HG02642 (cell line): ENCODE data around the gene EFCAB10.
"Not testable (repeated sequence)": the region's sequence is repeated elsewhere in the genome, so short reads cannot be mapped to it uniquely, and the experiment has no call there.

Experiments
- ATAC-seq: cut with Tn5 transposase; IDR thresholded peaks from one replicate; pipeline ENCODE4 v1.9.1; 2021; ENCODE audit warnings: mild to moderate bottlenecking; ENCODE audit not compliant: unreplicated experiment, poor library complexity

EFCAB10 gene

DNA sequence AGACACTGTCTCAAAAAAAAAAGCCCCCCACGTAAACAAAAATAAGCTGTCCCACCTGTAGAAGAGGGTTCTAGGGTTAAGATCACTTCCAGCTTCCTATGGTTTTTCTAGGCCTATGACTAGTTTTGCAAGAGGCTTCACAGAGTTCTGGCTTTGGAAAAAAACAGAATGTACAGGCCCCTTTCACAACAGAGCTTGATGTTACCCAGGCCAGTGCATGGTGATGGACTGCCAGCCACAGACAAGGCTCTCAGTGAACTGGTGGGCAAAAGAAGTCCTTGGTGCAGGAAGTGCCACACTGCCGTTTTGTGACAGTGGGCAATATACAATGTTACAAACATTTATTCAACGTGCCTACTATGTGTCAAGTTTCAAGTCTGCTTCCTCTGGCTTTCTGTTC is 18.3 kb upstream of the EFCAB10 start:
- ATAC-seq, result no peak

GRCh38 chr7:105599080-105599479 is 17.8 kb upstream of the EFCAB10 start:
- ATAC-seq, result not testable (repeated sequence)

GRCh38 chr7:105596866-105597265 is 15.6 kb upstream of the EFCAB10 start:
- ATAC-seq, result no peak

DNA sequence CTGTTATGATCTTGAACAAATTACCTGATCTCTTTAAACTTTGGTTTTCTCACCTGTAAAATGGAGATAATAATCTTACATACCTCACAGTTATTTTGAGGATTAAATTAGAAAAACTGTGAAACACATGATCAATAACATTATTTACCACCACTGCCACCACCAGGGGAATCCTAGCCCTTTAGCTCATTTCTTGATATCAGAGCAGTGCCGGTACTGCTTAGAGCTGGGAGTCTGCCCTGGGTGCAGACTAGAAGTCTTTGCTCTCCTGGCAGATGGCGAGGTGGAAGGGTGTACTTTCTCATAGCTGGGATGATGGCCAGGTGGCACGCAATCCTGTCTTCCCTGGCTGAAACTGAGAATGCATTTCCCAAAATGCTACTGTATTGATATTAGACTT is 12.7 kb upstream of the EFCAB10 start:
- ATAC-seq, result no peak

DNA sequence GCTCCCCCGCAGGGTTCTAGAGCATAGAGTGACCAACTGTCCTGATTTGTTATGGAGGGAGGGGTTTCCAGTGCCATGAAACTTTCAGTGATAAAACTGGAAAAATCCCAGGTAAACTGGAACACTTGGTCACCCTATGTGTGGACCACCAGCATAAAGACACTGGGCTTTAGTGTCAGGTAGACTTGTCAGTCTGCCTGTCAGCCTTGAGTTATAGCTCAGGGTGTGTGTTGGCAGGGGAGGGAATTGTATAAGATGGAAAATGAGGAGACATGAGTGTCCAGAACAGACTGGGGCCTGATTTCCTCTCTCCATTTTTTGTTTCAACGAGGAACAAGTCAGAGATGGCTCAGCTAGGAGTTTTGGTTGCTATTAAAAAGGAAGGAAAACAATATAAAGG is 10.2 kb upstream of the EFCAB10 start:
- ATAC-seq, result no peak

DNA sequence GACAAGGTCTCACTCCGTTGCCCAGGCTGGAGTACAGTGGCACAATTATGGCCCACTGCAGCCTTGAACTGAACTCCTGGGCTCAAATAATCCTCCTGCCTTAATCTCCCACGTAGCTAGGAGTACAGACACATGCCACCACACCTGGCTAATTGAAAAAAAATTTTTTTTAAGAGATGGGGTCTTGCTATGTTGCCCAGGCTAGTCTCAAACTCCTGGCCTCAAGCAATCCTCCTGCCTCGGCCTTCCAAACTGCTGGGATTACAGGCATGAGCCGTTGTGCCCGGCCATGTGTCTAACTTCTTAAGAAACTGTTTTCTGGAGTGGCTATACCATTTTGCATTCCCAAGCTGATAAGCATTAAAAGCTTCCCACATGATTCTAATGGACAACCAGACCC is 9.5 kb upstream of the EFCAB10 start:
- ATAC-seq, result no peak

DNA sequence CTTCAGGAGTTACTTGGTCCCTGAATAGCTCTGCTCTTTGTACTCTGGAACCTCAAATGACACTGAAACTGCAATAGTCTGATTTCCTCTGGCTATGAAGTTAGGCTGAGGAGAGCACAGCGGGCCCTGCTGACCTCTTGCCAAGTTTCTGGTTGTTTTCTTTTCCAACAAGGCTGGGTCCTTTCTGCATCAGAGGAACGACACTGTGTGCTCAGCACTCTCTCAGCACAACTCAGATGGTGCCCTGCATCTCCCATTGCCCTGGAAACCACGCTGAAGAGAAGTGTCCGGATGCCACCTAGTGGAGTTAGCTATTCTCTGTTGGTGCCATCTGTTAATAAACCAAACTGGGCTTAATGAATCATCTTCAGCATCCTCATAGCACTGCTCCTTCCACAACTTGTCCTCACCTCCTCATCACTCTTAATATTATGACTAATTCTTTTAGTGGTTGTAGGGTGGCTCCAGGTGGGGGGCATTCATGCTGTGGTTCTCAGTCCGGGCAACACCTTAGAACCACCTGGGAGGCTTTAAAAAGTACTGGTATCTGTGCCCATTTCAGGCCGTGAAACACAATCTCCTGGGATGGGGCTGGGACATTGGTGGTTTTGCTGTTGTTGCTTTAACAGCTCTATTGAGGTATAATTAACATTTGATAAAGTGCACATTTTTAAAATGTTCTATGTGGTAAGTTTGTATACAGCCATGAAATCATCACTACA is 8.2 kb upstream of the EFCAB10 start:
- ATAC-seq, result peak; percentile 87

DNA sequence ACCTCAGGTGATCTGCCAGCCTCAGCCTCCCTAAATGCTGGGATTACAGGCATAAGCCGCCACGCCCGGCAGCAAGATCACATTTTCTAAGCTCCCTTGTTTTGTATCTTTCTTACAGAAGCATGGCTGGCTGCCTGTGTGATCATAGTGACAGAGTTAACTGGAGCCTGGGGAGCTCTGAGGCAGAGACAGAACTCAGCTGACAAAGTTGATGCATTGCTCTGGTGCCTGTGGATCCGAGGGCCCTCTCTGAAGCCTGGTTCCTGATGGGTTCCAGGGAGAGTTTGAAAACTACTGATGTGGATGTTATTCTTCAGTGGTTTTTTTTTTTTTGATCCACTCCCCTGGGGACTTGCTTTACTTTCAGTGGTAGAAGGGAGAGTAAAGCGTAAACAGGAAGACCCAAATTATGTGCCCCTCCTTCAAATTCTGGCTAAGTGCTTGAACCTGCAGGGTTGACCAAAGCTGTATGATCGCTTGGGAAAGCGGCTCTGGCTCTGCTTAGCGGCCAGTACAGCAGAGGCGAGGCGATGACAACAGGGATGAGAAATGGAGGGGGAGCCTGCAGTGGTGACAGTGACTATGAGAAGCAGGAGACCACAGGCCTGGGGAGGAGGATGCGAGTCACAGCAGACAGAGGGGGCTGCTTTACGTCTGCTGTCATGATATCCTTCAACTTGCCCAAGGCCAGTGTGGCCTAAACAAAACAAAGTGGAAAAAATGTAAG is 6.8 kb upstream of the EFCAB10 start:
- no peak for ATAC-seq

GRCh38 chr7:105585850-105586500 is 4.7 kb upstream of the EFCAB10 start:
- ATAC-seq, result no peak

DNA sequence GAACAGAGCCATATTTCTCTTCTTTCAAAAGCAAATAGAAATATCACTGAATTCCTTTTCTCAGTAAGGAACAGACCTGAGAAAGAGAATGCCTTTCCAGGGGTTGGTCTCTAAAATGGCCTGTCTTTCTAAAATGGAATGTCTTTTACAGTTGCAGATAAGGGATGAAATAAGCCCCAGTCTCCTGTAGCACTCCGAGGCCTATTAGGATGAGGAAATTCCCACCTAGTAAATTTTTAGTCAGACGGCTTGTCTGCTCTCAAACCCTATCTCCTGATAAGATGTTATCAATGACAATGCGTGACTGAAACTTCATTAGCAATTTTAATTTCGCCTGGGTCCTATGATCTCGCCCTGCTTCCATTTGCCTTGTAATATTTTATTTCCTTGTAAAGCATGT is 2.9 kb upstream of the EFCAB10 start:
- no peak for ATAC-seq

DNA sequence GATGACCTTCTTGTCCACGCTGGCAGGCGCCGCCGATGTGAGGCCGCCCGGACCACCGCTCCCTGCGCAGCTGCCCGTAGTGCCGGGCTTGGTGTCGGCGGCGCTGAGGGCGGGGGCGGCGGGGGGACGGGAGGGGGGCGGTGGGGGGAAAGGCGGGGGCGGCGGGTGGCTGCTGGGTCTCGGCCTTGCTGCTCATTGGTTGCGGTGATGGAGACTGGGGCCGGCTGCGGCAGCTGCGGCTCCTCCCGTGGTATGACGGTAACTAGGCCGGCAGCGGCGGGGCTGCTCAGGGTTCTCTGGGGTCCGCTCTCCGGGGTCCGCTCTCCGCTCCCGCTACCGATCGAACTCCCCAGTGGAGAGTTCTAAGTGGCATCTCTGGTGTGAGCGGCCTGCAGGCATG is 1.8 kb upstream of the EFCAB10 start:
- ATAC-seq, result no peak

DNA sequence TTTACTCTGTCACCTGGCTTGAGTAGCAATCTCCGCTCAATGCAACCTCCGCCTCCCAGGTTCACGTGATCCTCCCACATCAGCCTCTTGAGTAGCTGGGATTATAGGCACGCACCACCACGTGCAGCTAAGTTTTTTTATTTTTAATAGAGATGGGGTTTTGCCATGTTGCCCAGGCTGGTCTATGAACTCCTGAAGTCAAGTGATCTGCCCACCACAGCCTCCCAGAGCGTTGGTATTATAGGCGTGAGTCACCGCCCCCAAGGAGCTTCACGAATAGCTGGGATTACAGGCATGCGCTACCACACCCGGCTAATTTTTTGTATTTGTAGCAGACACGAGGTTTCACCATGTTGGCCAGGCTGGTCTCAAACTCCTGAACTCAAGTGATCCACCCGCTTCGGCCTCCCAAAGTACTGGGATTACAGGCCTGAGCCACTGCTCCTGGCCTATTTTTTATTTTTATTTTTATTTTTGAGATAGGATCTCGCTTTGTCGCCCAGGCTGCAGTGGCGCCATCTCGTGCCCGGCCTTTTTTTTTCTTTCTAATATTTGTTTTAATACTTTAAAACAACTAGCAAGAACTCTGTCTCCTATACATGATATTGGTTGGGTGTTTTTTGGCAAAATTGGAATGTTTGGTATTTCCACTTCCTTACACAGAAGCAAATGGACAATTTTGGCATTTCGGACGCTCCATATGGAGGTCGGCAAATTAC is 1.1 kb downstream of the EFCAB10 start:
- ATAC-seq, result no peak

DNA sequence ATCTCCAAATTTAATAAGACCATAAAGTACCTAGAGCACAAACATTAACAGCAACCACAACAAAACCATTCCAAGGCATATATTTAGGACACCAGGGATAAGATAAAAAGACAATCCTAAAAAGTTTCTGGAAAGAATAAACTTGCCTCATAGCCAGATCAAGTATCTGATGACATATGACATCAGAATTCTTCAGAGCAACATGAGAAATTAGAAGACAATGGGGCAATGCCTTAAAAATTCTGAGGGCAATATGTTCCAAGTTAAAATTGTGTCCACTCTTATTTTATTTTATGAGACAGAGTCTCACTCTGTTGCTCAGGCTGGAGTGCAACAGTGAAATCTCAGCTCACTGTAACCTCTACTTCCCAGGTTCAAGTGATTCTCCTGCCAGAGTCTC is 2.8 kb downstream of the EFCAB10 start:
- ATAC-seq, result no peak

GRCh38 chr7:105577251-105577650 is 4.0 kb downstream of the EFCAB10 start:
- ATAC-seq, result no peak

- no peak for ATAC-seq
Observed at GRCh38 chr7:105571891-105572290, 9.4 kb downstream of the EFCAB10 start.

DNA sequence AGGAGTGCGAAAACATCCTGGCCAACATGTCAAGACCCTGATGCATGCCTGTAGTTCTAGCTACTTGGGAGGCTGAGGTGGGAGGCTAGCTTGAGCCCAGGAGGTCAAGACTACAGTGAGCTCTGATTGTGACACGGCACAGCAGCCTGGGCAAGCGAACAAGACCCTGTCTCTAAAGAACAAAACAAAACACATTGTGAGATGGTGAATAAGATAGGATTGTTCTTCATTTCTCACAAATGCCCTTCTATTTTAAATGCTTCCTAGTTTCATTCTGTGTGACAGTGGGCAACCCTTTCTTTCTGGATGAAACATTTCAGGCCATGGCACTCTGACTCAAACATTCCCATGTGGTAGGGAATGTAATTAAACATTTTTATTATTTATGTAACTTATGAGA is 13.5 kb downstream of the EFCAB10 start:
- ATAC-seq, result no peak

DNA sequence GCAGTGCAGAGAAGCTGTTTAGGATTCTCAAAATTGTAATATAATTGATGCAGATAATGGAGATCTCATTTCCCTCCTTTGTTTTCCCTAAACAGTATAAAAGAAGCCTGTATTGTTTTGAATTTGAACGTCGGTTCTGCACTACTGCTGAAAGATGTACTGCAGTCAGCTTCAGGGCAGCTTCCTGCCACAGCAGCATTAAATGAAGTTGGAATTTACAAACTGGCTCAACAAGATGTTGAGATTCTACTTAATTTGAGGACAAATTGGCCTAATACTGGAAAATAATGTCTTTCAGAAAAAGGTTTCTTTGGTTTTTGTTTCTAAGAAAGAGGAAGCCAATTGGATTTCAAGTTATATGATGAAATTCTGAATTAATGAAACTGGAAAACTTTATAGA is 14.3 kb downstream of the EFCAB10 start:
- ATAC-seq, result no peak

- no peak for ATAC-seq
Observed at GRCh38 chr7:105565190-105565589, 16.1 kb downstream of the EFCAB10 start.

DNA sequence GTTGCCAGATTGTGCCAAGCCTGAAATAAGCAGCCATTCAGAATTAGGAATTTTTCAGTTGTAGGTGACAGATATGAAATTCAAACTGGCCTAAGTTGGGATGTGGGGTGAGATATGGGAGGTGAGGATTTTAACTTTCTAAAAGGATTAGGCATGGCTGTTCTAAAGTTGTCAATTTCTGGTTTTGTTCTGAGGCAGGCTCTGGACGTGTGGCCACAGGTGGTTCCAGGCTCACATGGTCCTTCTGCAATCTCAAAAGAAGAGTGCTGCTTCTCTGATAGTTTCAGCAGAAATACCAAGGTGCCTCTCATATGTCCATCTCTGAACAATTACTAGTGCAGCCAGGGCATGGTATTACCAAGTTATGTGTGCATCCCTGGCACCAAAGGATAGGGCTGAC is 21.4 kb downstream of the EFCAB10 start:
- no peak for ATAC-seq

GRCh38 chr7:105538339-105538738 is 43.0 kb downstream of the EFCAB10 start:
- no peak for ATAC-seq
